Astrocyte (in vitro differentiated cells and primary cell): ENCODE data around the gene PDCD1. TPM values are rescaled to one million over a fixed set of nuclear protein-coding genes. Genes with fewer than 3 reads are reported as not detected.

Experiments used
- DNase-seq: peaks from one replicate; pipeline ENCODE4 v3.0.0-alpha.2; 2010; ENCODE audit warnings: low read depth
- FAIRE-seq: peaks from 2 replicates; lab custom pipeline; 2011; peaks lifted over from hg19 to GRCh38; lab: Jason Lieb, UNC
- H2AFZ ChIP-seq: 2 replicates; pipeline ENCODE4 v1.6.0; 2012; ENCODE audit warnings: low read depth, low read length, inconsistent platforms
- H3K27ac ChIP-seq: 2 replicates; pipeline ENCODE4 v1.5.1; 2011; ENCODE audit warnings: low read depth, low read length, inconsistent platforms
- H3K27me3 ChIP-seq: 2 replicates; pipeline ENCODE4 v1.6.0; 2011; ENCODE audit warnings: low read length, inconsistent platforms; ENCODE audit not compliant: insufficient read depth
- H3K36me3 ChIP-seq: 2 replicates; pipeline ENCODE4 v1.5.1; 2011; ENCODE audit warnings: low read length, inconsistent platforms; ENCODE audit not compliant: insufficient read depth
- H3K4me1 ChIP-seq: 2 replicates; pipeline ENCODE4 v1.5.1; 2011; ENCODE audit warnings: low read length, inconsistent platforms; ENCODE audit not compliant: insufficient read depth
- H3K4me2 ChIP-seq: 2 replicates; pipeline ENCODE4 v1.6.0; 2012; ENCODE audit warnings: low read length, inconsistent platforms
- H3K4me3 ChIP-seq: 2 replicates; pipeline ENCODE4 v1.5.1; 2011; ENCODE audit warnings: low read depth, mild to moderate bottlenecking, low read length, inconsistent platforms; ENCODE audit not compliant: insufficient read depth
- H3K79me2 ChIP-seq: 2 replicates; pipeline ENCODE4 v1.6.0; 2012; ENCODE audit warnings: mild to moderate bottlenecking, low read length, inconsistent platforms; ENCODE audit not compliant: insufficient read depth
- H3K9ac ChIP-seq: 2 replicates; pipeline ENCODE4 v1.6.0; 2012; ENCODE audit warnings: mild to moderate bottlenecking, low read length, inconsistent platforms
- H3K9me3 ChIP-seq: 2 replicates; pipeline ENCODE4 v1.5.1; 2012; ENCODE audit warnings: low read depth, mild to moderate bottlenecking, low read length, inconsistent platforms; ENCODE audit not compliant: insufficient read depth
- H4K20me1 ChIP-seq: 2 replicates; pipeline ENCODE4 v1.6.0; 2012; ENCODE audit warnings: low read length, inconsistent platforms; ENCODE audit not compliant: insufficient read depth
- H3K27ac Mint-ChIP-seq: one replicate; pipeline ENCODE4 v1.8.0; 2021; ENCODE audit warnings: mild to moderate bottlenecking, mixed read lengths; ENCODE audit not compliant: unreplicated experiment
- H3K27me3 Mint-ChIP-seq: one replicate; pipeline ENCODE4 v1.8.0; 2021; ENCODE audit warnings: low read depth, mixed read lengths; ENCODE audit not compliant: unreplicated experiment
- H3K36me3 Mint-ChIP-seq: one replicate; pipeline ENCODE4 v1.8.0; 2021; ENCODE audit warnings: low read depth, mixed read lengths; ENCODE audit not compliant: unreplicated experiment
- H3K4me1 Mint-ChIP-seq: one replicate; pipeline ENCODE4 v1.8.0; 2021; ENCODE audit warnings: low read depth, mixed read lengths; ENCODE audit not compliant: unreplicated experiment
- H3K4me3 Mint-ChIP-seq: one replicate; pipeline ENCODE4 v1.8.0; 2021; ENCODE audit warnings: mild to moderate bottlenecking, moderate library complexity, mixed read lengths; ENCODE audit not compliant: unreplicated experiment
- H3K9me3 Mint-ChIP-seq: one replicate; pipeline ENCODE4 v1.8.0; 2021; ENCODE audit warnings: mild to moderate bottlenecking, mixed read lengths; ENCODE audit not compliant: unreplicated experiment
- EZH2 ChIP-seq: IDR thresholded peaks from 2 replicates; pipeline ENCODE4 v1.6.1; 2012; ENCODE audit warnings: mild to moderate bottlenecking, low read length, inconsistent platforms; ENCODE audit not compliant: insufficient read depth
- total RNA-seq: library from RNA; stranded (reverse); gene quantifications from 2 replicates; pipeline ENCODE4 v1.2.1, GENCODE V29; 2021
- TF ChIP-seq, protein P1 (sequence below): IDR thresholded peaks from 2 replicates; pipeline ENCODE4 v1.5.1; 2011; ENCODE audit warnings: low read depth, mild to moderate bottlenecking, inconsistent platforms, low read length, moderate library complexity; ENCODE audit not compliant: insufficient read depth

The PDCD1 gene
- total RNA-seq, 1 donor from 2014 or later: not detected

- Mint-ChIP-seq H3K36me3 (no peaks in the 10 kb centered on the region), H3K4me3 (no peak overlapping the region), H3K9me3 (no peaks in the 10 kb centered on the region), H3K27me3 (peaks cover 14% of the 10 kb centered on the region), H3K4me1 (no peaks in the 10 kb centered on the region), H3K27ac (no peak overlapping the region)
- Histone ChIP-seq H3K9me3 (peaks cover 5% of the 10 kb centered on the region), H2AFZ (no peak overlapping the region), H3K79me2 (no peaks in the 10 kb centered on the region), H3K27ac (no peak overlapping the region), H3K4me3 (no peak overlapping the region), H4K20me1 (peaks cover 10% of the 10 kb centered on the region), H3K4me1 (no peaks in the 10 kb centered on the region), H3K36me3 (no peaks in the 10 kb centered on the region), H3K27me3 (peaks cover 26% of the 10 kb centered on the region), H3K4me2 (no peak overlapping the region), H3K9ac (no peak overlapping the region)
- FAIRE-seq (no peak), DNase-seq (no peak)
- TF ChIP-seq EZH2: no peak
- TF ChIP-seq, protein P1, sequence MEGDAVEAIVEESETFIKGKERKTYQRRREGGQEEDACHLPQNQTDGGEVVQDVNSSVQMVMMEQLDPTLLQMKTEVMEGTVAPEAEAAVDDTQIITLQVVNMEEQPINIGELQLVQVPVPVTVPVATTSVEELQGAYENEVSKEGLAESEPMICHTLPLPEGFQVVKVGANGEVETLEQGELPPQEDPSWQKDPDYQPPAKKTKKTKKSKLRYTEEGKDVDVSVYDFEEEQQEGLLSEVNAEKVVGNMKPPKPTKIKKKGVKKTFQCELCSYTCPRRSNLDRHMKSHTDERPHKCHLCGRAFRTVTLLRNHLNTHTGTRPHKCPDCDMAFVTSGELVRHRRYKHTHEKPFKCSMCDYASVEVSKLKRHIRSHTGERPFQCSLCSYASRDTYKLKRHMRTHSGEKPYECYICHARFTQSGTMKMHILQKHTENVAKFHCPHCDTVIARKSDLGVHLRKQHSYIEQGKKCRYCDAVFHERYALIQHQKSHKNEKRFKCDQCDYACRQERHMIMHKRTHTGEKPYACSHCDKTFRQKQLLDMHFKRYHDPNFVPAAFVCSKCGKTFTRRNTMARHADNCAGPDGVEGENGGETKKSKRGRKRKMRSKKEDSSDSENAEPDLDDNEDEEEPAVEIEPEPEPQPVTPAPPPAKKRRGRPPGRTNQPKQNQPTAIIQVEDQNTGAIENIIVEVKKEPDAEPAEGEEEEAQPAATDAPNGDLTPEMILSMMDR: no peak
Observed at GRCh38 chr2:241870081-241870541, 11.4 kb upstream of the PDCD1 start.

DNA sequence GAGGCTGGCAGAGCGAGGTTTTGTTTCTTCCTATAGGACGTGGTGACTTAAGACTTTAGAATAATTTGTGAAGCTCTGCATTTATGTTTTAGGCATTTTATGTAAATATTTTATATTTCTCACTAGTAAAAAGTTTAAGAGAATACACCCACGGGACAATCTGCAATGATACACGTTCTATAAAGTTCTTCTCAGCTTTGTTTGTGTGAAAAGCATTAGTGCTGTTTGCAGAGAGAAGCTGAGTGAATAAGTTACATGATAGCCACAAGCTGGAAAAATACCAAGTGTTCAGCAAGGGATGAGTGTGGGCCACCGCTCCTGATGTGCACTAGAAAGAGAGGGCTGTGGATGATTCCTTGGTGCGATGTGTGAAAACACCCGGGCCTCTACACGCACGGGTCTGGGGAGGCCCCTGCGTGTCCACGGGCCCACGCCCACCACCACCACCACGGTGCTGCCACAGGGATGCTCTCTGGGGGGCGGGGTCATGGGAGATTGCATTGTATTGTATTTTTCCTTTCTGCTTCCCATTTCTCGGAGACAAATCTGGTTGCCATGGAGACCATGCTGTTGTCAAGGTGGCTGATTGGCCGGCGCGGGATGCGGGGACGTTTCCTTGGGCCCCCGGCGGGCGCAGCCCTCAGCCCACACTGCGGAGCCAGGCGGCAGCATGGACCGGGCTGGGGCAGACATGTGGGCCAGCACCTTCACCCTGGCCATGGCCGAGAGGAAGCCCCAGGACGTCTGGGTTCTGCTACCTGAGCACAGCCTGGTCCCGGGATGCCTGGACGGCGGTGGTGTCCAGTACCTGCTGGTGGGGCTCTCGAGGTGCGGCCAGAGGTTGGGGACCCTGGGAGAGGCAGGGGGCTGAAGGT, 10.6 kb upstream of the PDCD1 start, which contains the start of gene RTP5:
RTP5 (plus strand) TSS at position 643 of the 875 bp plus-strand sequence; CDS start at position 671, 28 bp downstream.
- H3K9me3 ChIP-seq: peaks cover 13% of the 10 kb centered on the region
- Mint-ChIP-seq H3K27ac (no peak within 1 kb of the TSS), H3K4me1 (no peaks in the 10 kb centered on the region), H3K27me3 (peaks cover 14% of the 10 kb centered on the region), H3K4me3 (no peak within 1 kb of the TSS), H3K9me3 (no peaks in the 10 kb centered on the region), H3K36me3 (no peaks in the 10 kb centered on the region)
- no peaks in the 10 kb centered on the region for H3K79me2 ChIP-seq
- H3K27ac ChIP-seq: no peak within 1 kb of the TSS
- H3K4me1 ChIP-seq: no peaks in the 10 kb centered on the region
- no peak within 1 kb of the TSS for H3K9ac ChIP-seq
- H4K20me1 ChIP-seq: peaks cover 17% of the 10 kb centered on the region
- H3K27me3 ChIP-seq: peaks cover 30% of the 10 kb centered on the region
- no peak within 1 kb of the TSS for H2AFZ ChIP-seq
- FAIRE-seq: no peak
- H3K36me3 ChIP-seq: no peaks in the 10 kb centered on the region
- no peak for DNase-seq
- TF ChIP-seq EZH2: no peak
- TF ChIP-seq, protein P1: no peak
- H3K4me2 ChIP-seq: no peak within 1 kb of the TSS
- H3K4me3 ChIP-seq: no peak within 1 kb of the TSS
